CD4-positive, alpha-beta T cell treated with Interferon gamma for 1 hour (primary cell): ENCODE data around the gene SLC22A13.
"Not testable (repeated sequence)": the region's sequence is repeated elsewhere in the genome, so short reads cannot be mapped to it uniquely, and the experiment has no call there.

Source experiments
- DNase-seq: peaks from one replicate; pipeline ENCODE4 v3.0.0-alpha.2; 2020

Gene SLC22A13

GRCh38 chr3:38264779-38265178 lies 833 bp upstream of the SLC22A13 start:
- no peak for DNase-seq

- DNase-seq, result no peak
Observed at GRCh38 chr3:38266810-38267209, 1.2 kb downstream of the SLC22A13 start.

- DNase-seq, result no peak
Observed at GRCh38 chr3:38267662-38268061, 2.0 kb downstream of the SLC22A13 start.

GRCh38 chr3:38268087-38268486 lies 2.5 kb downstream of the SLC22A13 start:
- no peak for DNase-seq

- no peak for DNase-seq
Observed at GRCh38 chr3:38268522-38268921, 2.9 kb downstream of the SLC22A13 start.

- no peak for DNase-seq
Observed at GRCh38 chr3:38270606-38271005, 5.0 kb downstream of the SLC22A13 start.

- no peak for DNase-seq
Observed at GRCh38 chr3:38271553-38271952, 5.9 kb downstream of the SLC22A13 start.

GRCh38 chr3:38274864-38275649 lies 9.4 kb downstream of the SLC22A13 start:
- no peak for DNase-seq

GRCh38 chr3:38275658-38276057 lies 10.0 kb downstream of the SLC22A13 start:
- DNase-seq, result no peak

- DNase-seq, result no peak
Observed at GRCh38 chr3:38276081-38276916, 10.7 kb downstream of the SLC22A13 start.

- DNase-seq, result no peak
Observed at GRCh38 chr3:38276917-38277630, 11.5 kb downstream of the SLC22A13 start.

- DNase-seq, result no peak
Observed at GRCh38 chr3:38278841-38279240, 13.2 kb downstream of the SLC22A13 start.

- DNase-seq, result no peak
Observed at GRCh38 chr3:38281895-38282686, 16.5 kb downstream of the SLC22A13 start, which contains the start of gene SLC22A14. TSS of gene SLC22A14 (plus strand) at chr3:38282294. CDS start at chr3:38306027, 23,733 bp downstream.

GRCh38 chr3:38283810-38284755 lies 18.5 kb downstream of the SLC22A13 start:
- DNase-seq, result no peak

GRCh38 chr3:38284756-38285150 lies 19.1 kb downstream of the SLC22A13 start:
- no peak for DNase-seq

- not testable (repeated sequence) for DNase-seq
Observed at GRCh38 chr3:38289286-38290217, 23.9 kb downstream of the SLC22A13 start.

- not testable (repeated sequence) for DNase-seq
Observed at GRCh38 chr3:38297053-38297452, 31.4 kb downstream of the SLC22A13 start.

- no peak for DNase-seq
Observed at GRCh38 chr3:38297537-38297936, 31.9 kb downstream of the SLC22A13 start.

GRCh38 chr3:38297947-38298711 lies 32.5 kb downstream of the SLC22A13 start:
- DNase-seq, result no peak
